M059J (cell line): Measurements from ENCODE around the gene TUBGCP2. TPM values are rescaled to one million over a fixed set of nuclear protein-coding genes. Genes with fewer than 3 reads are reported as not detected.

Experiments used
- DNase-seq: peaks from one replicate; pipeline ENCODE4 v3.0.0-alpha.2; 2012; ENCODE audit warnings: low read depth
- total RNA-seq: library from RNA; depleted of rRNA; stranded (reverse); fragments of >200 nt; shearing (Covaris generic); gene quantifications from 2 replicates; pipeline ENCODE4 v1.2.3, GENCODE V29; 2014; rRNA removed

TUBGCP2 gene
- total RNA-seq, 1 experiment from 2014 or later = 51.9 TPM

DNA sequence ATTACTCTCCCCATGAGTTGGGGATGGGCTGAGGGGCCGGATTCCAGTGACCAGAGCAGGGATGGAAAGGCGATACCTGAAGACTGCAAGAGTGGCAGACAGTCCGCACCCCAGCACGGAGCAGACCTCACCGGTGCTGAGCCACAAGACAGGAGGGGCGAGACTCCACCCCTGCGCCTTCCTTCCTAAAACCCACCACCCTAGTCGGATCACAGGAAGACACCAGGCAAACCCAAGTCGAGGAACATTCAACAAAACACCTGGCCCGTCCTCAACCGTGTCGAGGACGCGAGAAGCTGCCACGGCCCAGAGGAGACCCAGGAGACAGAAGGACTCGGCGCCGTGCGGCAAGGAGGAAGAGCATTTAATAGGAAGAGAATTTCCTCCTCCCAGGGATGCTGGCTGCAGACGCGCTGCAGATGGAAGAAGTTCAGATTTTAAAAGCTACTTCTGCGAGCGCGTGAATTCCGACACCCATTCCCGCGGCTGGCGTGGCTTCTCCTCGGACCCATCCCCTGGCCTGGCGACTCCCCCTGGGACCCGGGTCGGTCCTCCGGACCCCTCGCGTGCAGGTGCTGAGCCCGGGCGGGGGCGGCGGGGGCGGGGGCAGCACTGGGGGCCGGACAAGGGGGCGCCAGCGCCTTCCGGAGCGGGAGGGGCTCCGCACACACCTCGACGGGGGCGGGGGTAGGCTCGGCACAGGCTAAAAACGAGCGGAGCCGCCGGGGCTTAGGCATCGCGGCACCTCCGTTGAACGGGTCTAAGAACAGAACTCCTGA, 79.2 kb downstream of the TUBGCP2 start:
- DNase-seq = no peak

Other genes starting within 250 kb of the TUBGCP2 start
- gene ADGRA1, start 220.9 kb downstream of the TUBGCP2 start, total RNA-seq = not detected in 2 replicates
- not detected in 2 replicates for gene KNDC1, start 148.7 kb downstream of the TUBGCP2 start, total RNA-seq
- not detected in 2 replicates for gene UTF1, start 78.7 kb downstream of the TUBGCP2 start, total RNA-seq
- not detected in 2 replicates for gene VENTX, start 71.0 kb downstream of the TUBGCP2 start, total RNA-seq
- gene ADAM8, start 32.0 kb downstream of the TUBGCP2 start, total RNA-seq = 0.02 and 1.3 TPM in 2 replicates
- 32.5 and 33.3 TPM in 2 replicates for gene ZNF511, start within 50 bp of the TUBGCP2 start, total RNA-seq
- gene CALY, start 28.0 kb upstream of the TUBGCP2 start, total RNA-seq = not detected in 2 replicates
- not detected in 2 replicates for gene PRAP1, start 38.5 kb upstream of the TUBGCP2 start, total RNA-seq
- 0.27 and 6.5 TPM in 2 replicates for gene FUOM, start 49.1 kb upstream of the TUBGCP2 start, total RNA-seq
- gene ECHS1, start 64.5 kb upstream of the TUBGCP2 start, total RNA-seq = 108 and 121 TPM in 2 replicates
- 2.1 and 4.0 TPM in 2 replicates for gene PAOX, start 70.4 kb upstream of the TUBGCP2 start, total RNA-seq
- gene MTG1, start 85.3 kb upstream of the TUBGCP2 start, total RNA-seq = 22.4 and 26.8 TPM in 2 replicates
- not detected in 2 replicates for gene SPRN, start 115.8 kb upstream of the TUBGCP2 start, total RNA-seq
- 0.20 TPM in 2 replicates for gene SCART1, start 145.1 kb upstream of the TUBGCP2 start, total RNA-seq
- gene CYP2E1, start 218.5 kb upstream of the TUBGCP2 start, total RNA-seq = 0.42 TPM in 1 of 2 replicates, not detected in the other